Right lung (tissue), 5 donors: ENCODE results near the gene ADK. TPM values are rescaled to one million over a fixed set of nuclear protein-coding genes. Genes with fewer than 3 reads are reported as not detected.
"Not testable (repeated sequence)": the region's sequence is repeated elsewhere in the genome, so short reads cannot be mapped to it uniquely, and the experiment has no call there.

Experiments used
- DNase-seq, 2 donors: peaks; one replicate each; pipeline ENCODE4 v3.0.0-alpha.2; 2013
- polyA plus RNA-seq, 5 donors: library from polyadenylated mRNA; unstranded; fragments of 120-200 nt; gene quantifications; one replicate each; pipeline versions ENCODE4 v1.2.1 to v1.2.3, GENCODE V29; 2013; ENCODE audit warnings: inconsistent platforms in 1 of 5, low replicate concordance in 1 of 5; ENCODE audit not compliant: insufficient read length in 5 of 5, insufficient read depth in 1 of 5

The ADK gene
- polyA plus RNA-seq, 5 donors = 44.0 to 74.0 (median 58.8) TPM

DNA sequence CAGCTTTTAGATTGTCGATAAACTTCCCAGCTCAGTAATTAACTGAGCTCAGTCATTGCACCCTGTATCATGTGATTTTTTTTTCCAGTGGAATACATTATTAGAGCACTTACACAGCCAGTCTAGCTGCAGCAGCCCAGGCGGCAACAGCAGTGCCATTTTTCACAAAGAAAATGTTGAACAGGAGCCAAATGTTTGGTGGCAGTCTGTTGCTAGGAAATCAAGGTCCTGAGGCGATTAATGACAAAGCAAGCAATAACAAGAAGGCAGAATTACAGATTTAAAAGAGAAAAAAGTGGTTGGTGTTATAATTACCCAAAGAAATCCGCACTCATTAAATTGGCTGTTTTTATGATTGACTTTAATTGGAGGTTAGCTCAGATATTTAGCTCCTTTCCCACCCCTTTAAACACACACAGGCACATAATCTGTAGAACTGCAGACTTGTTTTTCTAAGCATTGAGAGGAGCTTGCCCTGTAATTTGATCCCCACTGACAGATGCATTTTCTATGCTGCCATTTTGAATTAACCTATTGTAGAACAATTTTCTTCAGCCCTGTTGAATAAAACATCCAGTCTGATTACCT lies 267.4 kb downstream of the ADK start:
- DNase-seq = peak; percentile 38 to 41

DNA sequence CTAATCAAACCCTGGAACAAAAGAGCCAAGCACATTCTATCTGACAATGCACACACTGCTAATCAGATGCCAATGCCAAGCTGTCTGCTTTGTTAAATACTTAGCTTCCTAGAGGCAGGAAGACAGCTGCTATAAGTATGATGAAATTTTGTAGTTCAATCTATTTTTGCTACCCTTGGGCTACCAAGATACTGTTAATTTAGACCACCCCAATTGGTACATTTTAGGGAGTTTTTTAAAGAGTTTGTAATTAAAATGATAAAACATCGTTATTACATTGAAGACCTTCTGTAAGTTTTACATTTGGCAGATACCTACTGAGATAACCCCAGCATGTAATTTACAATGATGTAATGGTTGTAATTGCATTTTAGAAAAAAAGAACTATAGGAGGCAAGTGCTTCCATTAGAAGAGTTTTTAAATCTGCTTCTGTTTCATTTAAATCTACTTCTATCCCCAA lies 268.5 kb downstream of the ADK start:
- no peak for DNase-seq

DNA sequence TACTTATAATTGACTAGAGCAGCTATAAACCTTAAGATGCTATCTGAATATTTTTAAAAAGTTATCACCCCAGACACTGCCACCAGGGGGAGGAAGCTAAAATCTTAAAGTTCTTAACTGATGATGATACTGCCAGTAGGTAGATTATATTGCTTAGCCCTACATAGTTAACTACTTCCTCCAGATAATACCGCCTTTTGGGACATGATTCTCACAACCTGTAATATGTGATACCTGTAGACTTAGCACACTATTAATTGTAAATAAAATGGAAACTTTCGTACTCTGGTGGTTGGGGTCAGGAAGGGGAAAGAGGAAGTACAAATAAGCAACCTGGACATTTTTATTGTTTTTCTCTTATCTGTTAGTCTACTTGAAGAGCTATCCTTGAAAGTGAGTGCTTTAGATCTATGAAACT lies 268.9 kb downstream of the ADK start:
- no peak for DNase-seq

DNA sequence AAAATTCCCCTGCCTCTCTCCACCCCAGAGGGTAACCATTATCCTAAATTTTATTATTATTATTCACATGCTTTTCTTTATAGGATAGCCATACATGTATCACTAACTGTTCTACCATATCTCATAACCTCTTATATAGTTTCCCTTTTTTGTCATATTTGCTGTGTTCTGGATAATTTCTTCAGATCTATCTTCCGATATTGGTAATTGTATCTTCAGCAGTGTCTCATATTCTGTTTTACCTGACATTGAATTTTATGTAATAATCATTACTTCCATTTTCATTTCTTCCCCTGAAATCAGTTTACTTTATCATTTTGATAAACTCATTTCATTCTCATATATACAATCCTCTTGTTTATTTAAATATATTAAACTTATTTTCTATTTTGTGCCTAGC lies 273.5 kb downstream of the ADK start:
- DNase-seq = no peak

DNA sequence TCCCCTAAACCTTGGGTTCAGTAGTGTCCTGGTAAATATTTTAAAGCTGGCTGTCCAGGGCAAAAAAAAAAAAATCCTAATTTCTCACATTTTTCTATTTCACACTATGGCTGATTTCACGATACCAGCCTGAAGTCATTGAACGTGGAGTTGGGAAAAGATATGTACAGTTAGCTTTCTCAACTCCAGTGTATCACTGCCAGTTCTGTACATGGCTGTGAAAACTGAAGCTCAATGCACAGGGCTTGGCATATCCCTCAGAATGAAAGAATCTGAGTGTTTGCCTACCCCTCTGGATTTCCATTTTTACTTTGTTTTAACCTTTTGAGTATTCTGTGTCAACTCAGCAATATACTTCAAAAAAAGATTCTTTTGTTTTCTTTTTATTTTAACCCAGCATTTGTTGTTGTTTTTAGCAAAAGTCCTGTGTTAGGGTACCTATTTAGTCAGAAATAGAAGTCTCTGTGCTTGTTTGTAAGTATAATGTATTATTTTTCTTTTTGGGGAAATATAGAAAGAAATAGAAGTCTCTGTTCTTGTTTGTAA lies 274.5 kb downstream of the ADK start:
- no peak for DNase-seq

DNA sequence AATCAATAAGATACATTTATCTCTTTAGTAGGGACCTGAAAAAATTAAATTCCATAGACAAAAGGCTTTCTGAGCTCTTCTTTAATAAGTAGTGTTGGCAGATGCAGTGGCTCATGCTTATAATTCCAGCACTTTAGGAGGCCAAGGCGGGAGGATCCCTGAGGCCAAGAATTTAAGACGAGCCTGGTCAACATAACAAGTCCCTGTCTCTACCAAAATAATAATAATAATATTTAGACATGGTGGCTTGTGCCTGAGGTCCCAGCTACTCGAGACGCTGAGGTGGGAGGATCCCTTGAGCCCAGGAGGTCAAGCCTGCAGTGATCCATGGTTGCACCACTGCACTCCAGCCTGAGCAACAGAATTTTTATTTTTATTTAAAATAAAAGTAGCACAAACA lies 280.8 kb downstream of the ADK start:
- no peak for DNase-seq

DNA sequence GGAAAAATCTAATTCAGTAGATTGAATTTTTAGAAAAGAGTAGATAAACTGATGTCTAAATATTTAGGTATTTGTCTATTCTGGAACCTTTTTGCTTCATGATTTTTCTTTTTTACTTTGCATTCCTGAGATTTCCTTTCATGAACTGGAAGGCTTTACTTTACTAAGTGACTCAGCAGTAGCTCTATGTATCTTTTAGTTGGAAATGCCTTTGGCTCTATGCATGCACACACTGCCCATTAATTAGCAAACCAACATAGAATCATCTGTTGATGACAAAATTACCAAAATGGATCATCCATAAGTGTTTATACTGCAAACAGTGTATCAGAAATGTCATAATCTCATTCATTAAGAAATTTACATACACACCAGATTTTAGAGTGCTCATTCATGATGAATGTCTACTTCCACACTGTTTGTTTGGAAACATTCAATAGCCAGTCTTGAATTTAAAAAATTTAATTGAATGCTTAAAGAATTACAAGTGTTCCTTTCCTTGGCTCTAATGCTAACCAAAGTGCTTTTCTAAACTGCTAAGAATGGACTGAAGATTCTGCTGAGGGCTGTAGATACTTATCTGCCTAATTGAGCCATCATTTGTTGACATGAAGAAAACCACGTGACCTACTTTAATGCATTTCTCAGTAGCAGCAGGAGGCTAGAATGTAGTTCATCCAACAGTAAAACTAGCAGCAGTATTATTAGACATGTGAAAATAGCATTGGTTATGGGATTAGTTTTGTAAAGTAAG lies 282.0 kb downstream of the ADK start:
- DNase-seq = no peak

DNA sequence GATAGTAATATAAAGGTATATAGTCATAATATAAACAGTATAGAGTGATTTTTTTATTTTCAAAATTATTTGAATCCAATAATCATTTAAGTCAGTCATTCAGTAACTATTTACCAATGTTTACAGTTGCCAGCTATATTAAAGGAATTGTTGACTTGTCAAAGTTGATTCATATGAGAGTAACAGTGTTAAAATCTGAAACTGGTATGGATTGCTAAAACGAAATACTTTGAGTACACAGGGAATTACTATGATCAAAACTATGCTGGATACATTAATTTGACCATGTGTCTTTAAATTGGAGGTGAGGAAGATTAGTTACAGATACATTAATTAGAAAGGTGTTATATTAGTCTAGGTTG lies 282.6 kb downstream of the ADK start:
- no peak for DNase-seq

DNA sequence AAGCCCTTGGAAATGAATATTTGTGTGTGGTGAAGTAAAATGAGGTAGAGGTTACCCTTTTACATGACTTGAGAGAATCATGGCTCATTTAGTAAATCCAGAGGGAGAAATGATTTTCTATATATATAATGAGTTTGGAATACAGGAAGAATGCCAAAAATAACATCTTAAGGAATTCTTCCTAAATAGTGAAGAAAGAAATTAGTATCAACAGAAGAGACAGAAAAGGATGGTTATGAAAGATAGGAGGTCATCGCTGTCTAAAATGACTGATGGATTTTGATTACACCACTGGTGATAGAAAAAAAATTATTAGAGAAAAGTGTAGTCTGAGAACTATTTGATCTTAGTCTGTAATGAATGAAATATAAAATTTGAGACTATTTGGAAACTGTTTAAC lies 283.0 kb downstream of the ADK start:
- DNase-seq = no peak

DNA sequence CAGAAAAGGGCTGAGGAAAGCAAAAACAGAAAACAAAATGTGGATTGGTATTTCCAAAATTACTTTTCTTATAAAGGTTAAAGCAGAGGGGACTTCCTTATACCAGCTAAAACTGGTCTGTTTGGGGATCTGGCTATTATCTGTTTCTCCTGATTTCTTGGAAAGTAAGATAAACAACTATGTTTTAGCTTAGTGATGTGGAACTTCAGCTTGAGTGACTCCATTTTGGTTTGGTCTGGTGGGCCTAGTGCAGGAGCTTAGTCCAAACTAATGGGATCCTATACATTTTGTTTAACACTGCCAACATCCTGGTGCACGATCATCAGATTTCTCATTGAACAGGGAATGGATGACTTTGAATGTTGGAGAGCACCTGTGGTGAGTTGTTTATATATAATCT lies 283.5 kb downstream of the ADK start:
- no peak for DNase-seq

DNA sequence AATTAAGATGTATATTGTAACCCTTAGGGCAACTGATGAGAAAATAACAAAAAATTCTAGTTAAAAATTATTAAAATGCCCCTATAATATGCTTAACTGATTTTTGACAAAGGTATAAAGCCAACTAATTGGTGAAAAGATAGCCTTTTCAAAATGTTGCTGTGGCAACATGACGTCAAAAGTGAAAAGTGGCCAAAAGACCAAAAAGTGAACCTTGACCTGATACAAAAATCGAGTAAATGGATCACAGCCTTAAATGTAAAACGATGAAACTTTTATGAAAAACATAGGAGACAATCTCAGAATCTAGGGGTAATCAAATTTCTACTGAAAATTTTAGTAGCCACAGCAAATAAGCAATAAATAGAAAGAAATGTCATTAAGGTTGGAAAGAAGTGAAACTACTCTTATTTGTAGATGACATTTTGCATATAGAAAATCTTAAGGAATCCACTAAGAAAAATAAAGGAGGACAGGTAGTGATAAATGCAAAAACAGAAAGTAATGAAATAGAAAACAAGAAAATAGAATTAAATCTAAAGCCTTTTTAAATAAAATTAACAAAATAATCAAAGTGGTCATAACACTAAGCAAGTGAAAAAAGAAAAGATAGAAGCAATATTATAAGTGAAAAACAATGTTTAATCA lies 285.6 kb downstream of the ADK start:
- DNase-seq = no peak

DNA sequence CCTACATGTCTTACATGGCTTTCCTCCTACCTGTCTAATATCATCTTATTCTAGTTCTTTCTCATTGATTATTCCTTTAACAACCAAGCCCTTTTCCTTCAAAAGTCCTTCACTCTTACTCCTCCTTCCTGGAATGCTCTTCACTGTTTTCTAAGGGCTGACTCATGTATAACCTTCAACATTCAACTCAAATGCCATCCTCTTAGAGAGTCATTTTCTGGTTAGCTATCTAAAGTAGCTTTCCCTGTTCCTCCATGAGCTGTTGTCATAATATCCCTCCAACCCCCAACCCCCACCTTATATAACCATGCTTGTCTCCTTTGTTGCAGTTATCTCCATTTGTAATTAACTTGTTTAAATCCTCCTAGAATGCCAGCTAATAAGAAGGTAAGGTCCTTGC lies 286.8 kb downstream of the ADK start:
- no peak for DNase-seq

DNA sequence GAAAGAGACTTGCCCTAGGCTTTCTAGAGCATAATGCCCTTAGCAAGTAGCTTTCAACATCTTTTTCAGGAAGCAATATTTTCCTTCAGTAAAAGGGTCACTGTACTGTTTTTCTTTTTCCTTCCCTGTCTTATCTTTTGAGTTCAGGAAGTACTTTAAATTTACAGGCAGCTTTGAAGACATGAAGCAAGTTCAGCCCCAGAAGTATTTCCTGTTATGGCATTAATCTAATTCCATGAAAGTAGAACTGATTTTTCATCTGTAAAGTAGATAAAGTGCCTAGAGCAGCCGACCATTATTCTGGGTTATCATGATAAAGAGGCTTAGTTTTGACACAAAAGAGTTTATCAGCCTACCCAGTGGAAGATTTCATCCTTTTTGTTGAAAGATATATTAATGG lies 288.2 kb downstream of the ADK start:
- DNase-seq = no peak

DNA sequence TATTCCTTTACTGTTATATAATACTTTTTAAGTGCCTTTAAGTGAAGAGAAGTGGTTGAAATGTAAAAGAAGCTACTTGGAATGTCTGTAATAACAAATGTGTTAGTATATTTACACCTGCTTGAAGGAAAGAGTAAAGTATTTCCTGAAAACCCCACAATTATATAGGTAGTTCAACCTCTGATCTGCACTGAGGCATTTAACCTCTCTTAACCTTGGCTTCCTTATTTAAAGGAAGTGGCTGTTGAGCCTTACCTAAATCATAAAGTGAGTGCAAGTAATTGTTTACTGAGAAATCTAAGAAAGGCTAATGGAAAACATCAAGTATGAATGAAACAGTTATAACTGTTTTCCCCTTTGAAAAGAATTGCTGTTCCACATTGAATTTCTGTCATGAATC lies 294.5 kb downstream of the ADK start:
- DNase-seq = no peak

DNA sequence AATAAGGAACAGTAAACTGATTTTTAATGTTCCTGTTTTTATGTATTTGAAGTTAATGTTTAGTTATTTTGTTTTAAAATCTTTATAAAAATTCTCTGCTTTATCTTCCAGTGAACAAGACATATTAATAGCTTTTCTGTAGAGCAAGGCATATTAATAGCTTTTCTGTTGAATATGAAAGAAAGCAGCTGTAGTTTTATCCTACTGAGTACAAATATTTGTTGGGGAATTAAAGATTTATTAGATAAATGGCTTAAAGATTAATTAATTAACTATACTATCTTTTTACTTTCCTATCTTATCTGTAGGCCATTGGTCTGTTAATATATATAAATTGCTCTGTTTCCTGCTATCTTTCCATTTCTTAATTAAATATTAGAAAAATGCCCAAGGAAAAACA lies 299.6 kb downstream of the ADK start:
- no peak for DNase-seq

DNA sequence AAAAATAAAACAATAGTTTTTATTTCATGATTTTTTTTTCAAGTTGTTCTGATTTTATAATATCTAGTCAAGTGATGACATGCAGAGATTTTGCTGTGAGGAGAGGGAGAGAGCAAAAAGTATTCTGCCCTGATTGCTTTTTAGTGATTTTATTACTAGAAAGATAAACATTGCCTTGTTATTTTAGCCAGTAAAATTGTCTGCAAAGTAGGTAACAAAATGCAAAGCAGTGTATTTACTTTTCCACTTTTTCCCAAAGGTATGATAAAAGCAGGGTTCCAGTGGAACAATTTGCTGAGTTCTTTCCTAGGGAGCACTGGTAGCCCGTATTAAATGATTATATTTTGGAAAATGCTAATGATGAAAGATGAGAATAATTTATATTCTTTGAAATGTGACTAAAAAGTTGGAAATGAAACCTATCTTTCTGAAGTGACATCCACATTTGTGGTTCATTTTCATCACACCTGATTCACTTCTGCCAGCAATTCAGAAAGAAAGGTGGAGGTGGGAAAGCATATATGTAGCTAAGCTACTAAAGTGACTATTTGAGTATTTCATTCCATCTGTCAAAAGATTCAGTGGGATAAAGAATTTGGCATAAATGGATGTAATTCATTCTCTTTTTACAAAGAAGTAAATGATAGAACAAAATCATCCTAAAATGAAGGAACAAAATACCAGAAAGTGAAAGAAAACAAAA lies 300.3 kb downstream of the ADK start:
- no peak for DNase-seq

DNA sequence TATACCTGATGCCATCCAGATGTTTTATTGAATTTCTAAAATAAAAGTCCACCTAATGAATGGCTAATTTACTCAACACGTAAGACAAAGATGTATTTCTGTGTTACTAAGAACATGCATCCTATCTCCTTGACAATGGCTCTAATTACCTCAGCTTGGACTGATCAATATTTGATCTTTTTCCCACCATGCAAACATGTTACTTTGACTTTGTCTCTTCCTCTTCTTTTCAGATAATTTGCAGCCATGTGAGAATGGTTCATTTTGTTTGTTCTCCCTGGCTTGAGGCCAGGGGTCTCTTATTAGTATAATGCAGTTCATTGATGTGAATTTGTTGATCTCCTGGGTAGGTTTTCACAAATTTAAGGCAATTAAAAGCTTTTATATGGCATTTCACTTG lies 302.1 kb downstream of the ADK start:
- DNase-seq = no peak

DNA sequence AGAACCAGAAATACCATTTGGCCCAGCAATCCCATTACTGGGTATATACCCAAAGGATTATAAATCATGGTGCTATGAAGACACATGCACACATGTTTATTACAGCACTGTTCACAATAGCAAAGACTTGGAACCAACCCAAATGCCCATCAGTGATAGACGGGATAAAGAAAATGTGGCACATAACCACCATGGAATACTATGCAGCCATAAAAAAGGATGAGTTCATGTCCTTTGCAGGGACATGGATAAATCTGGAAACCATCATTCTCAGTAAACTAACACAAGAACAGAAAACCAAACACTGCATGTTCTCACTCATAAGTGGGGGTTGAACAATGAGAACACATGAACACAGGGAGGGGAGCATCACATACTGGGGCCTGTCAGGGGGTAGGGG lies 306.5 kb downstream of the ADK start:
- DNase-seq = not testable (repeated sequence)

DNA sequence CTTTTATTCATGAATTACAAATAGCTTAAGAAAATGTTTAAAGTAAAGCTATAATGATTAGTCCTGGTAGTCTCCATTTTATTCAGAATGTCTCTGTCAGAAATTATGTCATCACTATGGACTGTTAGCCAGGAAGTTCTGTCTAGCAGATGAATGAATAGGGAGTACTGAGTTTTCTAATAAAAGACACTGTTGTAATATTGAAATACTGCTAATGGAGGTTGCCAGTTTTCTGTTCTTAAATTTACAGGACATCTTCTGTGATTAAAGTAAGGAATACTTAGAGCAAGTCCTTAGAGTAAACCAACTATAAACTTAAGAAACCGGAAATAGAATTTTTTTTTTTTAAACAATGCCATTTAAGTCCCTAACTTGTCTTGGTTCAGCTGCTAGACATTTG lies 309.8 kb downstream of the ADK start:
- DNase-seq = no peak

DNA sequence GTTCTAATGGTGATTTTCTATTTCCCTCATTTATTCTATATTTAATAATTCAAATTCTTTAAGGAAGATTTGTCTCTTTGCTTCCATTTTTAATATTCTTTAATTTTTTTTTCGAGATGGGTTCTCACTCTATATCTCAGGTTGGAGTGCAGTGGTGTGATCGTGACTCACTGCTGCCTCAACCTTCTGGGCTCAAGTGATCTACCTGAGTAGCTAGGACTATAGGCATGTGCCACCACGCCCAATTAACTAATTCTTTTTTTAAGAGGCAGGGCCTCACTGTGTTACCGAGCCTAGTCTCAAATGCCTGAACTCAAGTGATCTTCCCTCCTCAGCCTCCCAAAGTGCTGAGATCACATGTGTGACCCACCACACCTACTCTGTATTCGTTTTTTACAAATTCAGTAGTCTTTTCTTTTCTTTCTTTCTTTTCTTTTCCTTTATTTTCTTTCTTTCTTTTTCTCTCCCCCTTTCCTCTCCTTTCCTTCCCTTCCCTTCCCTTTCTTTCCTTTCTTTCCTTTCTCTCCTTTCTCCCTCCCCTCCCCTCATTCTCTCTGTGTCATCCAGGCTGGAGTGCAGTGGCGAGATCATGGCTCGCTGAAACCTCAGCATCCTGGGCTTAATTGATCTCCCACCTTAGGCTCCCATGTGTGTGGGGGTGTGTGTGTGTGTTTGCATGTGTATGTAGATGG lies 323.1 kb downstream of the ADK start:
- no peak for DNase-seq

DNA sequence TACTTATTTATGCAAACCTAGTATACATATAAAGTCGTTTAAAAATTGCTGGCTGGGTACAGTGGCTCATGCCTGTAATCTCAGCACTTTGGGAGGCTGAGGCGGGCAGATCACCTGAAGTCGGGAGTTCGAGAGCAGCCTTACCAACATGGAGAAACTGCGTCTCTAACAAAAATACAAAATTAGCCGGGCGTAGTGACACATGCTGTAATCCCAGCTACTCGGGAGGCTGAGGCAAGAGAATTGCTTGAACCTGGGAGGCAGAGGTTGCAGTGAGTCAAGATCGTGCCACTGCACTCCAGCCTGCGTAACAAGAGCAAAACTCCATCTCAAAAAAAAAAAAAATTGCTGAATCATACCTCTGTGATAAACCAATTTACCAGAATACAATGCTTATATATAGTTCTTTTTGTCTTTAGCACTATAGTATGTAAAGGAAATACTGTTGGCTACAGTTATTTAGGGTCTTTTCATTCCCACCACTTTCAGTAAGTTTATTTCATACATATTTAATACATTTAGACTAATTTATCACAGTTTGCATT lies 325.2 kb downstream of the ADK start:
- DNase-seq = not testable (repeated sequence)

DNA sequence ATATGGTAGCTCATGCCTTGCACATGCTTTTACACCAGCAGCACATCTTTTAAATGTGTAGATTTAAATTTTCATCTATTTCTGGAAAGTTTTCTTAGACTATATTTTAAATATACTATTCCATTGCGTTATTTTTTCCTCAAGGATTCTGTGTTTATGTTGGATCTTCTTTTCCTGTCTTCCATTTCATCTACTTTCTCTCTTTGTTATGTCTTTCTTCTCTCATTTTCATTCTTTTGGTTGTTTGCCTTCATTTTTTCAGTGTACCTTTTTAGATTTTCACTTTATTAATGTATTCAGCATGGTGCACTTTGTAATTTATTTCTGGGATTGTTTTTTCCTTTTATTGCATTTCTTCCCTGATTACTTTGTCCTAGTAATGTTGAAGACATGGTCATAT lies 329.8 kb downstream of the ADK start:
- DNase-seq = no peak
